ENCODE data around the gene SPO11.
A peak's percentile ranks its signal among the peaks of the same experiment; 100 is the strongest.
"Not testable (repeated sequence)": the region's sequence is repeated elsewhere in the genome, so short reads cannot be mapped to it uniquely, and the experiment has no call there.

SPO11 gene

DNA sequence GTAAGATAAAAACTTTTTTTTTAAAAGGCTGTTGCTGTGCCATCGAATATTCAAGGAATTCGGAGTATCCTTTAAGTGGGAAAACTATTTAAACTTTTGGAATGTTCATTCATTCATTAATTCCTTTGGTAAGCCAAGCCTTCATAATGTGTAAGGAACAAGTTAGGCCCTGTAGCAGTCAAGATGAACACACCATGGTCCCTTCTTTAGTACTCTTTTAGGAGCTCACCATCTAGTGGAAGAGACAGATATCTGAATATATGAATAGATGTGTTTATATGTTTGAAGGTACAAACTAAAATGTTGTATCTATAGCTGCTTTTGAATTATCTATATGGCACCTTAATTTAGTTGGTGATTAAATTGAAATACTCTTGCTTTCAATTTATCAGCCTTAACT is 5.8 kb downstream of the SPO11 start:
- DNase-seq (ENCODE audit: low read depth in 2 of 3, low spot score in 2 of 3), result no peak

DNA sequence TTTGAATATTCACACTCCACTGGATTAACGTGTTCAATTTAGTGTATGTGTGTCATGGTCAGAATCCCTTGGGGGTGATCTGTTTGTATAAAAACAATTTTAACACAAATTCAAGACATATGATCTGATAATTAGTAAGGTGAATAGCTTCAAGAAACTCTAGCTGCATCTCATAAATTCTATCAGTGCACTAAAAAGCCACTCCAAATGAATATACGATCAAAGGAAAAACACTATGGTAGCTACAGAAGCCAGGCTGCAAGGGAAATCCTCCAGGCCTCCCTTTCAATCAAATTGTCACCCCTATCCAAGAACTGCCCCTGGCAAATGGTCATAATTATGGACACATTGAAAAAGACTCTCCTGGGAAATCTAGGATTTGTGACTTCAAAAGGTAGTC is 12.1 kb downstream of the SPO11 start:
- DNase-seq (ENCODE audit: low read depth in 2 of 3, low spot score in 2 of 3), result no peak

DNA sequence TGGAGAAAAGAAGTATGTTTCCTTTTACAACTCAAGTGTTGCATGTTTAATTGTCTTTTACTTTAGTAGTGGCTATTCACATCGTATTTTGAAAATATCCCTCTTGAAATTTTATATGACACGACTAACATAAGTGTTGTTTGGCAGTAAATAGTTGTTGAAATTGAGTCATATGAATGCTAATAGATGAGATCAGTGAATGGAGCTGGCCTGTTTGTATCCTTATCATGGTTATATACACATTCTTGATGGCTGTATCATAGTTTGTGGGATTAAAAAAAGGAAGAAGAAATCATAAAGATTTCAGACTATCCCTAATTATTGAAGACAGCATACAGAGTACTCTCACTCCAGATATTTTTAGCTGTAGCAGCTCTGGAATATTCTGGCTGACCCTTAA is 13.2 kb downstream of the SPO11 start:
- DNase-seq (ENCODE audit: low read depth in 2 of 3, low spot score in 2 of 3), result no peak

DNA sequence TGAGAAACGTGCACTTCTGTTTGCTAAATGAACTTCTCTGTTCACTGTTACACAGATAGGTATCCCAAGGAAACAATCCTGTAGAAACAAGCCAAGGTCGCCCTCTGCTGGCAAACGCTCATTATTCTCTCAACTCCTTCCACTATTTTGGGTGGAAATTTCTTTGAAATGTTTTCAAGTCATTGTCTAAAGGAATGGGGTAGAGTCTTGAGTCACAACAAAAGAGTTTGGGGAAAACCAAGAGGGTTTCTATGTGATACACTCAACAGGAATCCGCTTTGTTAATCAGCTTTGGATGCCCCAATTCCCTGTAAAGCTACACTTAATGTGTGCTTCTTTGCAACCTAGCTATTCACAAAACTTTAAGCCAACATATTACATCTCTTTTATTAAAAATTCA is 16.9 kb downstream of the SPO11 start:
- DNase-seq (ENCODE audit: low read depth in 2 of 3, low spot score in 2 of 3), result peak in 1 of 3 experiments; percentile 40

DNA sequence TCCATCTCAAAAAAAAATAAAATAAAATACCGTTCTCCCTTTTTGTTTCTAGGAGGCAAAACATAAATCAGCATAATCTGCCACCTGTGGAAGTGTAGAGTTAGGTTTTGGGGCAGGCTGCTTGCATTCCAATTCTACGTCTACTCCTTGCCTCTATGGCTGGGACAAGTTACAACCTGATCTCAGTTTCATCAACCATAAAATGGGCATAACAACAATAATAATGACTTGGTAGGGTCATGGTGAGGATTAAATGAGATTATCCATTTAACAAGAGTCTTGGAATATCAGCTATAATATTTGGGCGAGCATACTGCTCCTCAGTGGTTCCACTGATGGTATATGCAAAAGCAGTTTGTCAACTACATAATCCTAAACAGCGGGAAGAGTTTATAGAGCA is 17.8 kb downstream of the SPO11 start:
- DNase-seq (ENCODE audit: low read depth in 2 of 3, low spot score in 2 of 3), result no peak

DNA sequence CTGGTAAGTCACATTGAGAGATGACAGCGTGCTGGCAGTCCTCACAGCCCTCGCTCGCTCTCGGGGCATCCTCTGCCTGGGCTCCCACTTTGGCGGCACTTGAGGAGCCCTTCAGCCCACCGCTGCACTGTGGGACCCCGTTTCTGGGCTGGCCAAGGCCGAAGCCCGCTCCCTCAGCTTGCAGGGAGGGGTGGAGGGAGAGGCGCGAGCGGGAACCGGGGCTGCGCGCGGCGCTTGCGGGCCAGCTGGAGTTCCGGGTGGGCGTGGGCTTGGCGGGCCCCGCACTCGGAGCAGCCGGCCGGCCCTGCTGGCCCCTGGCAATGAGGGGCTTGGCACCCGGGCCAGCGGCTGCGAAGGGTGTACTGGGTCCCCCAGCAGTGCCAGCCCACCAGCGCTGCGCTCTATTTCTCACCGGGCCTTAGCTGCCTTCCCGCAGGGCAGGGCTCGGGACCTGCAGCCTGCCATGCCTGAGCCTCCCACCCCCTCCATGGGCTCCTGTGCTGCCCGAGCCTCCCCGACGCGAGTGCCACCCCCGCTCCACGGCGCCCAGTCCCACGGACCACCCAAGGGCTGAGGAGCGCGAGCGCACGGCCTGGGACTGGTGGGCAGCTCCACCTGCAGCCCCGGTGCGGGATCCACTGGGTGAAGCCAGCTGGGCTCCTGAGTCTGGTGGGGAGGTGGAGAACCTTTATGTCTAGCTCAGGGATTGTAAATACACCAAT is 18.8 kb downstream of the SPO11 start:
- not testable (repeated sequence) for DNase-seq (ENCODE audit: low read depth in 2 of 3, low spot score in 2 of 3)

DNA sequence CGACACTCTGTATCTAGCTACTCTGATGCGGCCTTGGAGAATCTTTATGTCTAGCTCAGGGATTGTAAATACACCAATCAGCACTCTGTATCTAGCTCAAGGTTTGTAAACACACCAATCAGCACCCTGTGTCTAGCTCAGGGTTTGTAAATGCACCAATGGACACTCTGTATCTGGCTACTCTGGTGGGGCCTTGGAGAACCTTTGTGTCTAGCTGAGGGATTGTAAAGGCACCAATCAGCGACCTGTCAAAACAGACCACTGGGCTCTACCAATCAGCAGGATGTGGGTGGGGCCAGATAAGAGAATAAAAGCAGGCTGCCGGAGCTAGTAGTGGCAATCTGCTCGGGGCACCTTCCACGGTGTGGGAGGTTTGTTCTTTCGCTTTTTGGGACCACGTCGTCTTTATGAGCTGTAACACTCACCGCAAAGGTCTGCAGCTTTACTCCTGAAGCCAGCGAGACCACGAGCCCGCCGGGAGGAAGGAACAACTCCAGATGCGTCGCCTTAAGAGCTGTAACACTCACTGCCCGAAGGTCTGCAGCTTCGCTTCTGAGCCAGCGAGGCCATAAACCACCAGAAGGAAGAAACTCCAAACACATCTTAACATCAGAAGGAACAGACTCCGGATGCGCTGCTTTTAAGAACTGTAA is 19.4 kb downstream of the SPO11 start:
- not testable (repeated sequence) for DNase-seq (ENCODE audit: low read depth in 2 of 3, low spot score in 2 of 3)

DNA sequence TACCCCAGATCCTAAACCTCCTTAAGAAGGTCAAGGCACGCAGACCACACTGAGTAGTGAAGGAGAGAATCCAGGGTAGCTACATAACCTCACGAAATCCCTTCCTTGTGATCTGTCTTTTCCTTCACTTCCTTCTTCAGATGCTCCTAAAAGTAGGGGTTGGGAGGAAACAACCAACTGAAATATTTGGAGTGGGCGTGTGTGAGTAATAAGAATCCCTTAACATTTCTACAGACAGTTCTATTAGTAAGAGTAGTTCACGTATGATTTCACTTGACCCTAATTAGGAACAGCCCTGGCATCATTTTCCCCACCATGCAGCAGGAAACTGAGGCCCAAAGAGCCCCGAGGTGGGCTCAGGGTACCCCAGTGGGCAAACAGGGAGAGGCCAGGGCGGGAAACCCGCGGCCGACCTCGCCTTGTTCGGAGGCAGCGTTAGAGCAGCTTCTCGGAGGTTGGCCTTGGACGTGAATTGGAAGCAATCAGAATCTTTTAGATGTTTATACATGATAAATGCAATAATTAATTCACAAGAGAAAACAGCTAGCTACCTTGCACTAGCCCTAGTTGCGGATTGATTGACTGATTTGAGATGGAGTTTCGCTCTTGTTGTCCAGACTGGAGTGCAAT is 20.6 kb downstream of the SPO11 start:
- no peak for DNase-seq (ENCODE audit: low read depth in 2 of 3, low spot score in 2 of 3)

DNA sequence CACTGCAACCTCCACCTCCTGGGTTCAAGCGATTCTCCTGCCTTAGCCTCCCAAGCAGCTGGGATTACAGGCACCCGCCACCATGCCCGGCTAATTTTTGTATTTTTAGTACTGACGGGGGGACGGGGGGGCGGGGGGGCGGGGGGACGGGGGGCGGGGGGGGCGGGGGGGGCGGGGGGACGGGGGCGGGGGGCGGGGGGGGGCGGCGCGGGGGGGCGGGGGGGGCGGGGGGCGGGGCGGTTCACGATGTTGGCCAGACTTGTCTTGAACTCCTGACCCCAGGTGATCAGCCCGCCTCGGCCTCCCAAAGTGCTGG is 21.1 kb downstream of the SPO11 start:
- DNase-seq (ENCODE audit: low read depth in 2 of 3, low spot score in 2 of 3), result not testable (repeated sequence)

DNA sequence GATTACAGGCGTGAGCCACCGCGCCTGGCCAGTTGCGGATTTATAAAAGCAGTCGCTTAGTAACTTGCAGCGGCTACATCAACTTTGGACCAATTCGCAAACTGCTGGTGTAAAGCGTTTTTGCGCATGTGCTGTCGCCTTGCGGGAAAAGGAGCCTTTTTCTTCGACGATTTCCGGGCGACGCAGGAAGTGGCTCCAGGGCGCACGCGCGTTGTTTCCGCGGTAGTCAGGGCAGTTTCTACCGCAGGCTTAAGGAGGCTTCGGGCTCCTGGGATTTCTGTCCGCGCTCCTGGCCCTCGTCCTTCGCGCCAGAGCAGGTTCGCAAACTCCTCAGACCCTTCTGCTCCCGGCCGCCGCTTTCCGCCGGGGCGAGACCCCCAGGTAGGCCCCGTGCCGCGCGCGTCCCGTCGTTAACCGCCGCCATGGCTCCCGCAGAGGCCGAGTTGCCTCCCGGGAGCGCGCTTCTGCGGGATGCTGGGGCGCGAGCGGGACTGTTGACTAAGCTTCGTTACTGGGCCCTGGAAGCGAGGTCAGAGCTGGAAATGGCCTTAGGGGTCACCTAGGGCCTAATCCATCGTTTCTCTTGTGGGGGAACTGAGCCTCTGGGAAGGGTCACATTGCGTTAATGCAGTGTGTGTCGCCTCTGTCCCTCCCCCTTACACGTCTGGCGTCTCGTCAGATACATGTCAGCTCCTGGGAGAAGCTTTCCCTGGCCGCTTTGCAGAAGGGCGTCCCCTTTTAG is 21.6 kb downstream of the SPO11 start, which contains the start of gene RAE1:
RAE1 (plus strand) TSS at position 214 of the 742 bp plus-strand sequence. CDS start 2,784 bp downstream, outside the sequence.
- peak; percentile 47 to 81 (median 81) for DNase-seq (ENCODE audit: low read depth in 2 of 3, low spot score in 2 of 3)

DNA sequence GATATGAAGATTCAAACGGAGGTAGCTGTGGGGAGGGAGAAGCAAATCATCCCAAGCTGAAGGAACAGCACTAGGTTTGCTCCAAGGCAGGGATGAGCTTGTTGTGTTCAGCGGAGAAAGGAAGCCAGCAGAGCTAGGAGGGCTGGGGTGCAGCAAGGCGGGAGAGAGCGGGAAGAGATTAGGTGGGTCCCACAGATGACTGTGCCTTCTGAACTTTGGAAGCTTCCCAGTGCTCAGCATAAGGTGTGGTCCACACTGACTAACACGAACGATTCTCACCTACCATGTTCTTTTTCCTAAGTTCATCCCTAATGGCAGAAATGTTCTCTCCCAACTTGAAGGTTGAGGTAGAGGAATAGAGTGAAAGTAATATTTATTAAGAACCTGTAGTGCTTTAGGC is 22.7 kb downstream of the SPO11 start:
- DNase-seq (ENCODE audit: low read depth in 2 of 3, low spot score in 2 of 3), result no peak

DNA sequence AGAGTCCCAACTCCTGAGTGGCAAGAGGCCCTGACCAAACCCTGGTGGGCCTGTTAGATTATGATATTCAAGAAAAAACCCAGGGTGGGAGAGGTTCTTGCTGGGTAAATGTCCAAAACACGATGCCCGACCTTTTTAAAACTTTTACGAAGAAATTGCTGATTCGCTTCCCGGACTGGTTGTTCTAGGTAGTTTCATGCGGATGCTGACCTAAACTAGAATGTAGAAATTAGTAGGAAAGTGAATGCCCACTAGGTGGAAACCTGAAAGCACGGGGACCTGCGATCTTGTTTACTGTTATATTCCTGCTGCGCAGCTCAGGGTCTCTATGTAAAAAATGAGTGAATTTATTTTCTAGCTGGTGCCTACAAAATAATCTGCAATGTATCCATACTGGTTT is 23.7 kb downstream of the SPO11 start:
- no peak for DNase-seq (ENCODE audit: low read depth in 2 of 3, low spot score in 2 of 3)

DNA sequence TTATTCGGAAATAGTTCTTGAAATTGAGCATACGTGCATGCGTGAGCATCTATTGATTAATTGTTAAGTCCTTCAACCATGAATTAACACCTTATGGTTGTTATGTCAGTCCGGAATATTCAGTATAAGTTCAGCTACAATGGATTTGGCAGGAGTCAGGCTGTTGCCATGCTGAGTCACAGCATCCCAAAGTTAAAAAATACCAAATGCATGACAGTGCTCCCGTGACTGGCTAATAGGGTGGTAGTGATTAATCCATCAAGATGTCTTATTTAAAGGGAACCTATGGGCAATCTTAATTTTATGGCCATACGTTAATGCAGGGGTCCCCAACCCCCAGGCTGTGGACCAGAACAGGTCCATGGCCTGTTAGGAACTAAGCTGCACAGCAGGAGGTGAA is 31.9 kb downstream of the SPO11 start:
- no peak for DNase-seq (ENCODE audit: low read depth in 2 of 3, low spot score in 2 of 3)

DNA sequence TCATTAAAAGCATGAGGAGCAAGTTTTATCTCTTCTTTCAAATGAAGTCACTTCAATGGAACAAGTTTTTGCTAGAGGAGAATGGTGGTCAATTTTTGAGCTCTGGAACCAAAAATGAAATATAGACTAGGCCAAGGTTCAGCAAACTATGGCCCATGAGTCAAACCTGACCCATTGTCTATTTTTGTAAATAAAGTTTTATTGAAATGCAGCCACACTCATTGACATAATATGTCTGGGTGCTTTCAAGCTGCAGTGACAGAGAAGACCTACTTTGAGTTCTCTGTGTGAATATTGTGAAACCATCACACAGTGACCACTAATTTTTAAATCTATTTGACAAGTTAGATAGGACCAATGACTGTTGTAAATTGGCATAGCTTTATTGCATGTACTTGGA is 34.8 kb downstream of the SPO11 start:
- no peak for DNase-seq (ENCODE audit: low read depth in 2 of 3, low spot score in 2 of 3)

DNA sequence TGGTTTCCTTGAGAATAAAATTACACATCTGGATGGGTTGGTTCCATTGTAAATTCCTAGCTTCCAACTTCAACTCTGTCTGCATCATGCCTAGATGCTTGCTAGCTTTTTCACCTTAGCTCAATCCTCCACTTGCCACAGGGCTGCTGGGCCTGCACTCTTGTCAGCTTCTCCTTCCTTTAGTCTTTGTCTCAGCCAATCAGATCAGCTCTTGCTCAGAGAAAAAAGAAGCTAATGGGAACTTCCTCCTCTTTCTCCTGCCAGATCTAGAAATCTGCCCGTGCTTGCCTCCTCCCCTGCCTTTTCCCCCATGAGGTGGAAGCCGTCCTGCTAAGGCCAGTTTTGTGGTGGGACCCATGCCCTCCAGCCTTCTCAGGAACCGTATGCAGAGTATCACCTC is 40.0 kb downstream of the SPO11 start:
- no peak for DNase-seq (ENCODE audit: low read depth in 2 of 3, low spot score in 2 of 3)

DNA sequence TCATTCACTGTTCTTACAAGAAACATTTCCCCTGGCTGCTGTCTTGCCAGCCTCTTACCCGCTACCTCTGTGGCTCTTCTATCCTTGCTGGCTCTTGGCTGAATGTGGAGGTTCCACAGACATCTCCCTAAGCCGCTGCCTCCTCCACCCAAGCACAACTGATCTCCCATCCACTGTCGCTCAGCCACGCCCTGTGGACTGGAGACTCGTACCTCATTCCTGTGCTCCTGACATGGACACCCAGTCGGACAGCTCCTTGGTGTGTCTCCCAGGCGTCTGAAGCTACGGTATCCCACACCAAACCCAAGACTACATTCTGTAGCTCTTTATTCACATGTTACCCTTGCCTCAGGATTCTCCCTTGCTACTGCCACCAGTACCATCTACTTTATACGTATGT is 40.7 kb downstream of the SPO11 start:
- DNase-seq (ENCODE audit: low read depth in 2 of 3, low spot score in 2 of 3), result no peak

DNA sequence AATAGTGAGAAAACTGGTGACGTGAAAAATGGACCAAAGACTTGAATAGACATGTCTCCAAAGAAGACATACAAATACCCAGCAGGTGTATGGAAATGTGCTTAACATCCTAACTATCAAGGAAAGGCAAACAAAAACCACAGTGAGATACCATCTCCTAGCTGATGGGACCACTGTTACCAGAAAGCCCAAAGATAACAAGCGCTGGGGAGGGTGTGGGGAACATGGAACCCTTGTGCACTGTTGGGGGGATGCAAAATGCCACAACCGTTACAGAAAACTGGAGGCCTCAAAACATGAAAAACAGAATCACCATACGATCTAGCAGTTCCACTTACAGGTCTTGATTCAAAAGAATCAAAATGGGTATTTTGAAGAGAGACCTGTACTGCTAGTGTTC is 41.8 kb downstream of the SPO11 start:
- DNase-seq (ENCODE audit: low read depth in 2 of 3, low spot score in 2 of 3), result no peak

DNA sequence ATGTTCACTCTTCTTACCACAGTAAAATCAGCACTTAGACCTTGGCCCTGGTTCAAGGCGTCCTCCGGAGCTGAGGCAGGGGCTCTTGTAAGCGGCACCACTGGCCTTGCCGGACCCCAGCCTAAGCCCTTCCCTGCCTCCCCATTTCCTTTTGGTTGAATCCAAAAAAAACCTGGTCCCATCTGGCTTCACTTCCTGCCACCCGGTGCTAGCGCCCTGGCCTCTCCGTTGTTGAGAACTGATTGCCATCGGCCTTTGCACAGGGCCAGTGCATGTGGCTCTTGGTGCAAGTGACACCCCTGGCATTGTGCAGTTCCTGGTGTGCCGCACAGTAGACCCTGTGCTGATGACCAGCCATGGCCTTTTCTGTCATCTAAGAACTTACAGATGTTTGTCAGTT is 42.6 kb downstream of the SPO11 start:
- no peak for DNase-seq (ENCODE audit: low read depth in 2 of 3, low spot score in 2 of 3)

DNA sequence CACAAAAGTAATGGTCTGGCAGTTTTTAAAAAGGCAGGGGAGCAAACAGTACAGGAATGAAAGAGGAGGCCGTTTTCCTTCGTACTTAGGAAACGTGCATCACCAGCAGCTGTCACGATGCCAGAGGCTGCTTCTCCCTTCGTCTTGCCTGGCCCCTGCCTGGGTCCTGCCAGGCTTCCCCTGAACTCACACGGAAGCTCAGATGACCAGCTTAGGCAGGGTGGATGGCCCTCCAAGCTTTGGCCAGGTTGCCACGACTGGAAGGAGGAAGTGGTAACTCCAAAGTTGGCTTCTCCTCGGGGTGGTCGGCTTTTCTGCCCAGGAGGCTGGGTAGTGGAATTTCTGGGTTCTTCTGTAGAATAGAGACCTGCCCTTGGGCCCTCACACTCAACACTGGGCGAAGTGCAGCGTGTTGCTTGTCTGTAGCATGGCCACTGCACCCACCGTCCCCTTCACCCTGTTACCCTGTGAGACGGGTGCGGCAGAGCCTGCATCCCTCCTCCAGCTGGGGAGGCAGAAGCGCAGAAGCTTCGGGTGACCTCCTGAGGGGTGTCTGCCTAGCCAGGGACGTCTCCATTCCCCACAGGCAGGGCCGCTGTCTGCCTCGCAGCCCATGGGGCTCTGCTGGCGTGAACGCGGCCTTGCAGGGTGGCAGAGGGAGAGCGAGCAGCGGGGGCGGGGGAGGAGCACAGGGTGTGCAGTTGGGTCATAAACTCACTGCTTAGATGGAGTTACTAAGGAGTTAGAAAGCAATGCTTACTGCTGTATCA is 43.2 kb downstream of the SPO11 start:
- no peak for DNase-seq (ENCODE audit: low read depth in 2 of 3, low spot score in 2 of 3)

DNA sequence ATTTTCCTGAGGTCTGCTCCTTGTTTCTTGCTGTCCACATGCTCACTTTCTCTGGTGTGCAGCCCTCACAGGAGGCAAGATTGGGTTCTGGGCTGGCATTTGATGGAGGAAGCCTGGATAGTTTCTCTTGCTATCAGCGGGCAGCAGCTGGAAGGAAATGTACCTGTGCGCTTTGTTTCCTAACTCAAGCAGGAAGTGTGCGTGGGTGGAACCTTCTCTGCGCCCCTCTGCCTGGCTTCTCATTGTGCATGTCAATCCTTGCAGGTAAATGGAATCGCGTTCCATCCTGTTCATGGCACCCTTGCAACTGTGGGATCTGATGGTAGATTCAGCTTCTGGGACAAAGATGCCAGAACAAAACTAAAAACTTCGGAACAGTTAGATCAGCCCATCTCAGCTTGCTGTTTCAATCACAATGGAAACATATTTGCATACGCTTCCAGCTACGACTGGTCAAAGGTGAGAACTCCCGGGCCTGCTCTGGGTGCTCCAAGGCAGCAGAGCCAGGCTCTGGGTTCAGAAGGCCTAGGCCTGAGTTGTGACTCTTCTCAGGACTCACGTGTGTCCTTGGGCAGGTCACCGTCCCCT is 44.8 kb downstream of the SPO11 start:
- DNase-seq (ENCODE audit: low read depth in 2 of 3, low spot score in 2 of 3), result no peak

Measured in activated CD8-positive, alpha-beta memory T cell treated with anti-CD3 and anti-CD28 coated beads for 48 hours (primary cell).